Loucy (cell line): ENCODE measurements around the gene SMYD5.

Source experiments
- EZH2phosphoT487 ChIP-seq: fragments of 200-600 bp; IDR thresholded peaks from 2 replicates; pipeline ENCODE4 v1.6.1; 2018; ENCODE audit warnings: antibody characterized with exemption, mild to moderate bottlenecking, moderate library complexity, borderline replicate concordance
- TF ChIP-seq, protein P1 (sequence below): fragments of 200-600 bp; sonication (generic); conservative IDR thresholded peaks from 2 replicates; pipeline ENCODE4 v1.5.1; 2014; ENCODE audit warnings: mild to moderate bottlenecking, antibody characterized with exemption, low read length

DNA sequence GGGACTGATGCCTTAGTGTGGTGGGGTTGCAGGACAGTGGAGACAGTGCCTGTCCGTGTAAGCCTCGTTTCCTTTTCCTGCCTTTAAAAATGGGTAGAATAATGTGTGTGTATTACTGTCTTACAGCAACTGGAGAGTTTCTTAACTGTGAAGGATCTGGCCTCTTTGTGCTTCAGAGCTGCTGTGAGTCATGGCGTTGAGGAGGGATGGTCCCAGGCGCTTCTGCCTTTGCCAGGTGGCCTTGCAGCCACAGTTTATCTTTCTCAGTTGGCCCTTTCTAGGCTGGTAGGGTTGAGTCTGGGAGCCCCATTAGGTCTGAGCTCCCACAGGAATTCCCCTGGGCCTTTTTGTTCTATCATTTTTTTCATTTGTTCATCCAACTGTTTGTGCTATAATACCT lies 9.8 kb downstream of the SMYD5 start:
- TF ChIP-seq, protein P1, sequence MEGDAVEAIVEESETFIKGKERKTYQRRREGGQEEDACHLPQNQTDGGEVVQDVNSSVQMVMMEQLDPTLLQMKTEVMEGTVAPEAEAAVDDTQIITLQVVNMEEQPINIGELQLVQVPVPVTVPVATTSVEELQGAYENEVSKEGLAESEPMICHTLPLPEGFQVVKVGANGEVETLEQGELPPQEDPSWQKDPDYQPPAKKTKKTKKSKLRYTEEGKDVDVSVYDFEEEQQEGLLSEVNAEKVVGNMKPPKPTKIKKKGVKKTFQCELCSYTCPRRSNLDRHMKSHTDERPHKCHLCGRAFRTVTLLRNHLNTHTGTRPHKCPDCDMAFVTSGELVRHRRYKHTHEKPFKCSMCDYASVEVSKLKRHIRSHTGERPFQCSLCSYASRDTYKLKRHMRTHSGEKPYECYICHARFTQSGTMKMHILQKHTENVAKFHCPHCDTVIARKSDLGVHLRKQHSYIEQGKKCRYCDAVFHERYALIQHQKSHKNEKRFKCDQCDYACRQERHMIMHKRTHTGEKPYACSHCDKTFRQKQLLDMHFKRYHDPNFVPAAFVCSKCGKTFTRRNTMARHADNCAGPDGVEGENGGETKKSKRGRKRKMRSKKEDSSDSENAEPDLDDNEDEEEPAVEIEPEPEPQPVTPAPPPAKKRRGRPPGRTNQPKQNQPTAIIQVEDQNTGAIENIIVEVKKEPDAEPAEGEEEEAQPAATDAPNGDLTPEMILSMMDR = no peak
- TF ChIP-seq EZH2phosphoT487 = no peak
